ENCODE measurements around the gene AFDN. TPM values are rescaled to one million over a fixed set of nuclear protein-coding genes. Genes with fewer than 3 reads are reported as not detected.

AFDN gene
- total RNA-seq, 1 experiment from 2014 or later = 11.9 TPM

DNA sequence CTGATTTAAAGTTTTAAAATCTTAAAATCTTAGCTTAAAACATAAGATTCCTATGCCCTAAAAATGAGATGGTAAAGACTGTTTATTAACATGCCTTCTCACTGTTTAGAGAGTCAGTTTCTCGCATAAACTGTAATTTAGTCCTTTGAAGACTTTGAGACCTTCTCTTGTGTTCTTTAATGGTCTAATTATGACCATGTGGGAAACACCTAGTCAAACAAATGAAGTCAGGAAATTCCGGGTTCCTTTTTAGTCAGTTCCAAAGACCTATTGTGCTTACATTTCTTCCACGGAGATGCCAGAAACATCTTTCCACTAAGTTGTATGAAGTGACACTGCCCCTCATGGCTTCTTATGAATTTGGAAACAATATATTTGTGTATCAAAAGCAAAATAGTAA is 106.6 kb downstream of the AFDN start:
- no peak for DNase-seq (ENCODE audit: low spot score)
- in situ Hi-C loops (cut with HindIII; ENCODE audit: low sequenced_read_pairs) = no loop called here

GRCh38 chr6:167933847-167934246 is 107.1 kb downstream of the AFDN start:
- in situ Hi-C loops (cut with HindIII; ENCODE audit: low sequenced_read_pairs) = no loop called here
- DNase-seq (ENCODE audit: low spot score) = no peak

DNA sequence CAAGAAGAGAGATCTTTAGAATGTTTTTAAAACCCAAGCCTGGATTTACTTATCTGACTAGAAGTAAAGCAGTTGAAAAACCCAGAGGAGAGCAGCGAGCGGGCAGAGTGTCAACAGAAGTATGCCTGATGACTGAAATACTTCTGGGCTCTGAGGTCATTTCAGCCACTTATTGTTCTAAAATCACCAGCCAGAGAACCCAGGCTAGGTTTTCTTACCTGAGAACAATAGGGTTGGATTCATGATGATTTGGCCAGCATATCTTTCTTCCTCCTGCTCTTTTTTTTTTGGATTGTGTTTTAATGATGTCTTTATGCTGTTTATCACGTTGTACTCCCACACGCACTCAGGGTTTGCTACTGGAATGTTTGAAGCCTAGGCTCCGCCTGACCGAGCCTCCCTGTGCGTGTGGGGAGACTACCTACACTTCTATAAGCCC is 107.7 kb downstream of the AFDN start:
- in situ Hi-C loops (cut with HindIII; ENCODE audit: low sequenced_read_pairs) = no loop called here

DNA sequence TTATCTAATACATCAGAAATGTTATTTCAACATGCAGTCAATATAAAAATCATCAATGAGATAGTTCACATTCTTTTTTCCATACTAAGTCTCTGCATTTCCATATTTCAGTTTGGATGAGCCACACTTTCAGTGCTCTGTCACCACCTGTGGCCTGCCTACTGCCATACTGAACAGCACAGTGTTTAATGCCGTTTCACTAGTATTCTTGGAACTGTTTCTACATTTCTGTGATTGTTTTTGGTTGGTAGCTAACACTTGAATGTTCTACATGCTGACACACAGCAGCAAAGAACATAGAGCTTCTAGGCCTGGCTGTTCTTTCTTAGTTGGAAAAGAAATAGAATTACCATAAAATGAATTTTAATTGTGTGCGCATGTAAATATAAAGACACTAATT is 109.3 kb downstream of the AFDN start:
- in situ Hi-C loops (cut with HindIII; ENCODE audit: low sequenced_read_pairs) = no loop called here
- DNase-seq (ENCODE audit: low spot score) = no peak

More for the DNA sequence above, 107.7 kb downstream of the AFDN start:
- no peak for DNase-seq (ENCODE audit: low spot score)

GRCh38 chr6:167937301-167937700 is 110.6 kb downstream of the AFDN start:
- in situ Hi-C loops (cut with HindIII; ENCODE audit: low sequenced_read_pairs) = no loop called here
- no peak for DNase-seq (ENCODE audit: low spot score)

GRCh38 chr6:167937948-167938911 is 111.5 kb downstream of the AFDN start:
- in situ Hi-C loops (cut with HindIII; ENCODE audit: low sequenced_read_pairs) = no loop called here
- no peak for DNase-seq (ENCODE audit: low spot score)

DNA sequence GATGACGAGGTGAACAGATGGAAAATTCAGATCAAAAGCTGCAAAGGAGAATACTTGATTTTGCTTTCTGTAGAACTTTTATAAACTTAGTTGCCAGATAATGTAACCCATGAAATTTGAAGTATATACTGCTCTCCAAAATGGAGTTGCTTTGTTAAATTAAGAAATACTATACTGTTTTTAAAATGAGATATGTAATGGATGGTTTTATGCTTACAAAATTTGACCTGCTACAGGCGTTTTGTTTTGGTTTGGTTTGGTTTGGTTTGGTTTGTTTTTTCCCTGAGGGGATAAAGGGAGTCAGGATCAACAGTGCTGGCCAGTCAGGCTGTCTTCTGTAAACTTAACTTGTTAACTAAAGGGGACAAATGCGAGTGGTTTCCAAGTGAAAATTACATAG is 115.1 kb downstream of the AFDN start:
- DNase-seq (ENCODE audit: low spot score) = no peak
- in situ Hi-C loops (cut with HindIII; ENCODE audit: low sequenced_read_pairs) = no loop called here

GRCh38 chr6:167944130-167944529 is 117.4 kb downstream of the AFDN start:
- DNase-seq (ENCODE audit: low spot score) = no peak
- in situ Hi-C loops (cut with HindIII; ENCODE audit: low sequenced_read_pairs) = no loop called here

DNA sequence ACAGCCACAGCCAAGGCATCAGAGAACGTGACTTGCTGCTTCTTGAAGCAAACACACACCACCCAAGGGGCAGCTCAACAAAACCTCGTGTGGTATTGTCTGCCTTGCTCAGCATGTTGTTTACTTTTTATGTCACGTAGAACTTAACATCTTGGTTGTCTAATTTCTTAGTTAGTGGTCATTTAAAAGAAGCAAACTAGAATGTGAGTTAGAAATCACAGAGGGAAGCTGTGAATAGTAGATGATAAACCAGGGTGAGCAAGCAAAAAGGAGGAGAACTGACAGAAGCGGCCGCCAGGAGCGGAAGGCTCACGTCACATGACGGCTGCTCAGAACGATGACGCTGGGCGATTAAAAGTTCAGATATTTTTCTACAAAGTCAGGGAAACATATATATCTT is 119.3 kb downstream of the AFDN start:
- in situ Hi-C loops (cut with HindIII; ENCODE audit: low sequenced_read_pairs) = no loop called here
- no peak for DNase-seq (ENCODE audit: low spot score)

DNA sequence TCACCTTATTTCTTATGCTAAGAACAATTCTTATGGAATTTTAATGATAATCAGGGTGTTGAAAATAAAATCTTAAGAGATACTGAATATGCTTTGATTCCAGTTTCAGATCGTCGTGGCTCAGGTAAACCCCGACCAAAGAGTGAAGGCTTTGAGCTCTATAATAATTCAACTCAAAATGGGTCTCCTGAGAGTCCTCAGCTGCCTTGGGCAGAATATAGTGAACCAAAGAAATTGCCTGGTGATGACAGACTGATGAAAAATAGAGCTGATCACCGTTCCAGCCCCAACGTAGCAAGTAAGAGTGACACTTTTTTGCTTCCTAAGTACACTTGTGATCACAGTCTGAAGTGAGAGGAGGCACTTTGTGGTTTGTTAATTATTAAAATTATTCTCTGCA is 119.9 kb downstream of the AFDN start:
- DNase-seq (ENCODE audit: low spot score) = no peak
- in situ Hi-C loops (cut with HindIII; ENCODE audit: low sequenced_read_pairs) = no loop called here

- DNase-seq (ENCODE audit: low spot score) = no peak
- in situ Hi-C loops (cut with HindIII; ENCODE audit: low sequenced_read_pairs) = no loop called here
Measured at GRCh38 chr6:167947716-167948115, 121.0 kb downstream of the AFDN start.

DNA sequence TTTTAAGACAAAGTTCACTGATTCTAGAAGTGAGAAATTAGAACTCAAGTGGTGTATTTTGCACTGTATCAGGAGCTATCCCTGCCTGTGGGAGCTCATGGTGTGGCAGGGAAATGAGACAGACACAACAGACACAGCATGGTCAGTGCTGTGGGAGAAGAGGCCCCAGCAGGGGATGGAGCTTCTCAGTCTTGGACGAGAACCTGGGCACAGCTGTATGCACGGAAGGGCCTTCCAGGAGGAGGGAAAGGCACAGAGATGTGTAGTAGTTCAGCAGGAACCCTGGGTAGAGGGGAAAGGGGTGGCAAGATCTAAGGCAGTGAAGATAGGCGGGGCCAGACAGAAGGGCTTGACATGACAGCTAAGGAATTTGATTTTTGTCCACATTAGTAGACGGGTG is 122.0 kb downstream of the AFDN start:
- in situ Hi-C loops (cut with HindIII; ENCODE audit: low sequenced_read_pairs) = no loop called here
- DNase-seq (ENCODE audit: low spot score) = no peak

DNA sequence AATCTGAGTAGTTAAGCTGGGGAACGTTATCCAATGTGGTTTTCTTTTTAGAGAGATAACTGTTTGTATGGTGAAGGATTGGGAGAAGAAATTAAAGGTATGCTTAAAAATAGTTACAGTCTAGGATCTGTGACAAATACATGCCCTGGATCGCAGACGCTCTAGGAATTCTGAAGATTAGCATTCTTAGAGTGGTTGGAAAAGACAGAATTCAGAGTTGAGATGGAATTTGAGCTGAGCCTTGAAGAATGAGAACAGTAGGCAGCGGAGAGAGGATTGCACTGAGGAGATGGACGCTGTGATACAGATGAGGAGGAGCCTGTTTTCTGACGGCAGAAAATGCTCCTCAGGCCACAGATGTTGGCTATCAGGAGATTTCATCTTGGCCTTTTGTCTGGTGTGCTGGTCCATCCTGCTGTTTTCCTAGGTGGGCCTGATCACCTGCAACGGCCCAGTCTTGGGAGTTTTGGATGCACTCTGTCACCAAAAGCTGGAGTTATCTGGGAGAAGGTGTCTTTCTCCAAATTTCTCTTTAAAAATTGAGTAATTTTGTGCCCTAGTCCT is 122.5 kb downstream of the AFDN start:
- in situ Hi-C loops (cut with HindIII; ENCODE audit: low sequenced_read_pairs) = no loop called here
- DNase-seq (ENCODE audit: low spot score) = no peak

DNA sequence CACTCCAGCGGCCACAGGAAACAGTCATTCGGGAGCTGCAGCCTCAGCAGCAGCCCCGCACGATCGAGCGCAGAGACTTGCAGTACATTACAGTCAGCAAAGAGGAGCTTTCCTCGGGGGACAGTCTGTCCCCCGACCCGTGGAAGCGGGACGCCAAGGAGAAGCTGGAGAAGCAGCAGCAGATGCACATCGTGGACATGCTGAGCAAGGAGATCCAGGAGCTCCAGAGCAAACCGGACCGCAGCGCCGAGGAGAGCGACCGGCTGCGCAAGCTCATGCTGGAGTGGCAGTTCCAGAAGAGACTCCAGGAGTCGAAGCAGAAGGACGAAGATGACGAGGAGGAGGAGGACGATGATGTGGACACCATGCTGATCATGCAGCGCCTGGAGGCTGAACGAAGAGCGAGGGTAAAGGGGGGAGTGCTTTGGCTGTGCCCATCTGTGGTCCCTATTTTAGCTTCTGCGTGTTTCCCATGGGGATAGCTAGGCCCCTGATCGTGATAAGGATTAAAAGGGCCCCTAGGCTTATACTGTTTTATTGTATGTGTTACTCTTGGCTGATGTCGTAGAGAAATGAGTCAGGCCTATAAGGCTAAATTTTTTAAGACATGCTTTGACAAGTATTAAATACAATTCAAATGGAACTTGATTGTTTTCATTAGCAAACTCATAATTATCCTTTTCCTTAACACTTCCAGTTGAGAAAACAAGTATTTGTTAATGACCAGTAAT is 125.2 kb downstream of the AFDN start:
- in situ Hi-C loops (cut with HindIII; ENCODE audit: low sequenced_read_pairs) = no loop called here
- no peak for DNase-seq (ENCODE audit: low spot score)

DNA sequence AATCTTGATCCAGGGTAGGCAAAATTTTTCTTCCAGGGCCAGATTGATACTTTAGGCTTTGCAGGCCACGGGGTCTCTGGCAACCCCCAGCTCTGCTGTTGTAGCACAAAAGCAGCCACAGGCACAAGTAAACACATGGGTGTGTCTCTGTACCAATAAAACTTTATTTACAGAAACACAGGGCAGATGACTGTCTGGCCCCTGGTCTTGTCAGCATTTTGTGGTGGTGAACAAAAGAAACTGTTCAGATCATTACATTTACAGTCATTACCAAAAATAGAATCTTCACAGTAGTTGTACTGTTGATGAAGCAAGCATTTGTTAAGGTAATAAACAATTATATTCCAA is 125.8 kb downstream of the AFDN start:
- in situ Hi-C loops (cut with HindIII; ENCODE audit: low sequenced_read_pairs) = no loop called here
- no peak for DNase-seq (ENCODE audit: low spot score)

GRCh38 chr6:167953551-167953950 is 126.8 kb downstream of the AFDN start:
- in situ Hi-C loops (cut with HindIII; ENCODE audit: low sequenced_read_pairs) = no loop called here
- DNase-seq (ENCODE audit: low spot score) = no peak

GRCh38 chr6:167954151-167954550 is 127.4 kb downstream of the AFDN start:
- in situ Hi-C loops (cut with HindIII; ENCODE audit: low sequenced_read_pairs) = no loop called here

DNA sequence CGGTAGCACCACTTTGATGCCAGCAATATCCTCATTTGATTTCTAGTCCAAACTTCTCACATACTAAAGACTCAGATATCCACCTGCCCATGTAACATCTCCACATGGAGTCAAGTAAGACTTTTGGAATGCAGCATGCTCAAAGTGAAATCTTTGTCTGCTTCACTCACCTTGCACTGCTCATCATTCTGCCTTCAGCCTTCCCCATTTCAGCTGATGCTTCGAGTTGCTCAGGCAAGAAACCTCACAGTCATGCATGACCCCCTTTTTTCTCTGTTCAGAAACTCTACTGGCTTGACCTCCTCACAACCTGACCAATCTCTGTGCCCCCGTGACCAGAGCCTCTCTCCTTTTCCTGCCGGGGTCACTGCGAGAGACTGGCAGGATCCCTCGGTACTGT is 129.8 kb downstream of the AFDN start:
- no peak for DNase-seq (ENCODE audit: low spot score)
- in situ Hi-C loops (cut with HindIII; ENCODE audit: low sequenced_read_pairs) = no loop called here

More at GRCh38 chr6:167954151-167954550, 127.4 kb downstream of the AFDN start:
- no peak for DNase-seq (ENCODE audit: low spot score)

DNA sequence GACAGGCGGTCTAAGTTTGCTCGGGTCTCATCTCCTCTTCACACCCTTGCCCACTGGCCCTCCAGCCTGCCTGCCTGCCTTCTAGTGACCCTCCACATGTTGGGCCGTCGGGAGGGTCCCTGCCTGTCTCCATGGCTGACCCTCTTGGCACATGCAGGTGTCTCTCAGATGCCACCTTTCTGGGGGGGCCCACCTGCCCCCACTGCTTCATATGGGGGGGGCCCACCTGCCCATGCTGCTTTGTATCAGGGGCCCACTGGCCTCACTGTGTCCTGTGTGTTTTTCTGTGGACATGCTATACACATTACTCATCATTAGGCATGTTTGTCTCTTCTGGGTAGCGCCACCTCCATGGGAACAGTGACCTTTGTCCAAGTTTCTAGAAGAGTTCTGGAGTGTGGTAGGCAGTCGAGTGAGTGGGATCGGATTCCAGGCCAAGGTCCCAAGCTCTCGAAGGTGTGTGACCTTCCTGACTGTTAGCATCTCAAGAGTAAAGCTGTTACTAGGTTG is 130.3 kb downstream of the AFDN start:
- DNase-seq (ENCODE audit: low spot score) = no peak
- in situ Hi-C loops (cut with HindIII; ENCODE audit: low sequenced_read_pairs) = no loop called here

DNA sequence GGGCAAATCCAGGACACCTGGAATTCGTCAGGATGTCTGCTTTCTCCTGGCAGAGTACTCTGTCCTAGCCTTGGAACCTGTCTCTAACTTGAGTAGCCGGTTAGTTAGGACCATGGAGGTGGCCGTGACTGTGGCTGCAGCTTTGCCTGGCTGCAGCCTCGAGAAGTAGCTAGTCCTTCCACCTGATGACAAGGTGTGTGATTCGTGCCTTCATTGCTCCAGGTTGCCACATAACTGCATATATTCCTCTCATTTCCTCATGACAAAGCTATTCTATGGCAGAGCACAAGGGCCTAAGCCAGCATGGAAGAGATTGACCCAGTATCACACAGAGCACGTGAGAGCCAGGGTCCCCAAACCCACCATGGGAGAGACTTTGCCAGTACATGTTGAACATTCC is 130.9 kb downstream of the AFDN start:
- DNase-seq (ENCODE audit: low spot score) = no peak
- in situ Hi-C loops (cut with HindIII; ENCODE audit: low sequenced_read_pairs) = no loop called here

Measured in G401 (cell line).